ENCODE measurements around the gene COL15A1.

COL15A1 gene

DNA sequence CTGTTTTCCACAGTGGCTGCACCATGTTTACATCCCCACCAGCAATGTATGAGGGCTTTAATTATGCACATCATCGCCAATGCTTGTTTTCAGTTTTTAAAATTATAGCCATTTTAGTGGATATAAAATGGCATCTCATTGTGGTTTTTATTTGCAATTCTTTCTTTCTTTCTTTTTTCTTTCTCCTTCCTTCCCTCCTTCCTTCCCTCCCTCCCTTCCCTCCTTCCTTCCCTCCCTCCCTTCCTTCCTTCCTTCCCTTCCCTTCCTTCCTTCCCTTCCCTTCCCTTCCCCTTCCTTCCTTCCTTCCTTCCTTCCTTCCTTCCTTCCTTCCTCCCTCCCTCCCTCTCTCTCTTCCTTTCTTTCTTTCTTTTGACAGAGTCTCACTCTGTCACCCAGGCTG, 6.6 kb downstream of the COL15A1 start:
- no peak for DNase-seq (ENCODE audit: low read depth)
- no peak for TF ChIP-seq CTCF (IDR thresholded peaks at IDR 0.05; ENCODE audit: low read depth, low read length, missing control alignments)
- H3K4me3 ChIP-seq (ENCODE audit: low read depth, low read length): no peak overlapping the region
- in situ Hi-C loops (cut with HindIII; ENCODE audit: low sequenced_read_pairs): no loop called here

DNA sequence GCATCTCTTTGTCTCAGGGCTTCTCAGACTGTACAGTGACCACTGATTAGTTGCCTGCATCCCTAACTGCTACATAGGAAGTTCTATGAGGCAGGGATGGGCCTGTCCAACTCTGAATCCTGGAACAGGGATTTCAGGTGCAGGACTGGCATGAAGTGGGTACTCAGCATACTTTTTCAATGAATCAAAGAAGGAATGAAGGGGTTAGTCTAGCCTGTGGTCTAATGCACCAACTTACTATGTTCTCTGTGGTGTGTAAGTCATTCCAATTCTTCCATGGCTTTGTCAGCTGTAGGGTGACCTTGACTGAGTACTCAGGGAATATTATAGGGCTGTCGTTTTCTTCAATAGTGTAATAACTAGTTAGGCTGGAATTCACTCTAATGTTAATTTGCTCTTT, 8.3 kb downstream of the COL15A1 start:
- no peak for TF ChIP-seq CTCF (IDR thresholded peaks at IDR 0.05; ENCODE audit: low read depth, low read length, missing control alignments)
- no peak for DNase-seq (ENCODE audit: low read depth)
- H3K4me3 ChIP-seq (ENCODE audit: low read depth, low read length): no peak overlapping the region
- in situ Hi-C loops (cut with HindIII; ENCODE audit: low sequenced_read_pairs): no loop called here

GRCh38 chr9:98953581-98954243, 10.0 kb downstream of the COL15A1 start:
- no peak overlapping the region for H3K4me3 ChIP-seq (ENCODE audit: low read depth, low read length)
- in situ Hi-C loops (cut with HindIII; ENCODE audit: low sequenced_read_pairs): no loop called here
- DNase-seq (ENCODE audit: low read depth): no peak
- TF ChIP-seq CTCF (IDR thresholded peaks at IDR 0.05; ENCODE audit: low read depth, low read length, missing control alignments): no peak

GRCh38 chr9:98954244-98954610, 10.5 kb downstream of the COL15A1 start:
- no peak for DNase-seq (ENCODE audit: low read depth)
- in situ Hi-C loops (cut with HindIII; ENCODE audit: low sequenced_read_pairs): no loop called here
- no peak for TF ChIP-seq CTCF (IDR thresholded peaks at IDR 0.05; ENCODE audit: low read depth, low read length, missing control alignments)
- H3K4me3 ChIP-seq (ENCODE audit: low read depth, low read length): no peak overlapping the region

DNA sequence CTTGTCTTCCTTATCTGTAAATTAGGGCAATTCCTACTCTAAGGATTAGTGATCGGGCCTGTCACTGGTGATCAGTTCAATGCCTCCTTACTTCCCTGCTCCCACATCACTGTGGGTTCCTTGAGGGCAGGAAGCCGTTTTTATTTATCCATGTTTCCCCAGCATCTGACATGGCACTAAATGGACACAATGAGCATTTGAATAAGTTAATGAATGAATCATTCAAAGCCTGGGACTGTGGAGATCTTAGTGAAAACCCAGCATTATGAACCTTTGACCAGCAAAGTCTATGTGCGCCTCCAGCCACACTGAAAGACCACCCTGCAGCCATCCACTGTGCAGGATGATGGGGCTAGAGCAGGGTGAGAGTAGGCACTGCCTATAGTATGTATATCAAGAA, 11.6 kb downstream of the COL15A1 start:
- TF ChIP-seq CTCF (IDR thresholded peaks at IDR 0.05; ENCODE audit: low read depth, low read length, missing control alignments): no peak
- no peak for DNase-seq (ENCODE audit: low read depth)
- in situ Hi-C loops (cut with HindIII; ENCODE audit: low sequenced_read_pairs): no loop called here
- no peak overlapping the region for H3K4me3 ChIP-seq (ENCODE audit: low read depth, low read length)

- DNase-seq (ENCODE audit: low read depth): no peak
- in situ Hi-C loops (cut with HindIII; ENCODE audit: low sequenced_read_pairs): no loop called here
- no peak overlapping the region for H3K4me3 ChIP-seq (ENCODE audit: low read depth, low read length)
- TF ChIP-seq CTCF (IDR thresholded peaks at IDR 0.05; ENCODE audit: low read depth, low read length, missing control alignments): no peak
These were observed 14.1 kb downstream of the COL15A1 start for GRCh38 chr9:98957826-98958225.
